ENCODE data around the gene GOSR1. TPM values are rescaled to one million over a fixed set of nuclear protein-coding genes. Genes with fewer than 3 reads are reported as not detected.

Gene GOSR1
- polyA plus RNA-seq, 1 of the 3 experiments (the other 2 are of a cell fraction): 13.7 TPM

DNA sequence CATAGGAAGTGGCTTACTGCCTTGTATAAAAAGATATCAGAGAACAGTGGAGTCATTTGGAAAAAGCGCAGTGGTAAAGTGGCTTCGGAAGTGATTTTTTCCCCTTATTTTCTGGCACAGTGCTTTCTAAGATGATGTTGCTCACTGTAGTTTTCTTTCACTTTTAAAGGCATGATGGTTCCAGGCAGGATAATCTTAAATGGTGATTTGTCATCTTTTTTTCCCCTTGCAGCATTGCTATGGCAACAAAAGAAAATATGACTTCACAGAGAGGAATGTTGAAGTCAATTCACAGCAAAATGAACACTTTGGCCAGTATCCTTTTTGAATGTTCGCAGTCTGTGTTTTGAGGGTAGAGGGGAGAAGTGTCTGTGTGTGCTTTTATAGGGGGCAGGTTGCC is 42.5 kb downstream of the GOSR1 start (continued):
- no peak for TF ChIP-seq ZBTB33 (IDR thresholded peaks at IDR 0.05; ENCODE audit: borderline replicate concordance, low read depth)
- no peak for TF ChIP-seq ELF1 (IDR thresholded peaks at IDR 0.05)
- no peak for TF ChIP-seq EZH2phosphoT487 (IDR thresholded peaks at IDR 0.05; ENCODE audit: borderline replicate concordance, low read depth)
- TF ChIP-seq NRF1 (IDR thresholded peaks at IDR 0.05; ENCODE audit: low read depth, low read length): no peak
- peak; percentile 37; the same call in 1 of the 2 replicates for TF ChIP-seq SIN3A (IDR thresholded peaks at IDR 0.05; ENCODE audit: borderline replicate concordance, low read depth, low read length)
- no peak for TF ChIP-seq USF2 (IDR thresholded peaks at IDR 0.05; ENCODE audit: borderline replicate concordance, low read depth, low read length)
- no peak for TF ChIP-seq TAF1 (IDR thresholded peaks at IDR 0.05; ENCODE audit: borderline replicate concordance, low read depth, low read length)
- TF ChIP-seq POLR2AphosphoS5 (IDR thresholded peaks at IDR 0.05; ENCODE audit: low read depth, low read length): peak; percentile 34; the same call in 1 of the 2 replicates
- TF ChIP-seq FOXM1 (IDR thresholded peaks at IDR 0.05; ENCODE audit: low read depth): peak; percentile 22; the same call in 1 of the 2 replicates
- TF ChIP-seq SMC3 (IDR thresholded peaks at IDR 0.05; ENCODE audit: low read depth, low read length): no peak
- TF ChIP-seq, protein P1, sequence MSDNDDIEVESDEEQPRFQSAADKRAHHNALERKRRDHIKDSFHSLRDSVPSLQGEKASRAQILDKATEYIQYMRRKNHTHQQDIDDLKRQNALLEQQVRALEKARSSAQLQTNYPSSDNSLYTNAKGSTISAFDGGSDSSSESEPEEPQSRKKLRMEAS (IDR thresholded peaks at IDR 0.05; ENCODE audit: low read depth): peak; percentile 34; the same call in 1 of the 2 replicates
- peak; percentile 66 for TF ChIP-seq JUND (IDR thresholded peaks at IDR 0.05)
- no peak for TF ChIP-seq RAD21 (IDR thresholded peaks at IDR 0.05; ENCODE audit: low read length)

DNA sequence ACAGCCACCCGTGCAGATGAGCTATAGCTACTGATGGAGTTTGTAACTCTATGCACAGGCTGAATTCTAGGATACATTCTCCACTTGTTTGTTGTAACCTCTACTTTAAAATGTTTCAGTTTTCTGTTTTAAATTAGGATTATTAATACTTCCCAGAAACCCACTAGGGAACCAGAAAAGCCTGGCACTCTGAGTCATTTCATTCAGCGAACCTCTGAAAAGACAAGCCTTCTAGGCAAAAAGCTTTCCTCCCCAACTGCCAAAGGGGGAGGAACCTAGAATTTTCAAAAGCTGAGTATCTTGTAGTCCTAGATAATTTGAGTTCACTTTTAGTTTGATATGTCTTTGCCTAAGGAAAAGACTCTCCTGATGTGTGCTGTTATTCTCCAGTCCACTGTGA is 43.2 kb downstream of the GOSR1 start:
- DNase-seq: no peak
- peaks cover 11 to 31% of the 10 kb centered on the region in 2 experiments for H3K36me3 ChIP-seq (replicated peaks in 1 of 2; ENCODE audit: control insufficient read depth in 1 of 2, insufficient read depth in 2 of 2, low read length in 1 of 2)
- CTCF ChIA-PET: no interaction called here
- H3K4me3 ChIP-seq (ENCODE audit: low read depth in 2 of 2, low read length in 1 of 2): peak overlapping the region in 1 of 2 experiments; percentile 33; a peak in 1 of 4 replicates
- peaks cover 12 to 20% of the 10 kb centered on the region in 2 experiments for H3K4me1 ChIP-seq (ENCODE audit: control insufficient read depth in 1 of 2, insufficient read depth in 2 of 2, low read depth in 1 of 2, low read length in 1 of 2)
- H3K4me2 ChIP-seq: peak overlapping the region; percentile 76
- H3K27ac ChIP-seq (ENCODE audit: low read depth in 2 of 2, low read length in 1 of 2): peak overlapping the region; percentile 81 to 99
- no peaks in the 10 kb centered on the region for H4K20me1 ChIP-seq (ENCODE audit: insufficient read depth)
- POLR2A ChIA-PET: interaction anchor here (1.1 kb wide), 1 partner anchor 14 kb away, joined by 3 read pairs; no protein-coding TSS in a partner anchor
- peak overlapping the region; percentile 74 for H3K9ac ChIP-seq
- H3K9me2 ChIP-seq: no peaks in the 10 kb centered on the region
- no peak overlapping the region for H2AFZ ChIP-seq (ENCODE audit: low read depth)
- no peaks in the 10 kb centered on the region for H3K27me3 ChIP-seq (ENCODE audit: insufficient read depth)
- H3K9me3 ChIP-seq: no peaks in the 10 kb centered on the region
- WGBS (ENCODE audit: low lambda C conversion rate): 19% methylated on average over 2 of the region's 2 CpGs
- peaks cover 31% of the 10 kb centered on the region for H3F3A ChIP-seq (replicated peaks; ENCODE audit: insufficient read depth)
- H3K79me2 ChIP-seq (ENCODE audit: insufficient read depth): peaks cover 27% of the 10 kb centered on the region
- TF ChIP-seq MXI1 (IDR thresholded peaks at IDR 0.05; ENCODE audit: low read depth, low read length) (no peak), RXRA (IDR thresholded peaks at IDR 0.05; ENCODE audit: borderline replicate concordance, low read depth) (no peak), EP300 (IDR thresholded peaks at IDR 0.05; ENCODE audit: borderline replicate concordance in 1 of 2, low read depth in 1 of 2, low read length in 1 of 2) (peak in 1 of 2 experiments; percentile 32; a peak in 1 of 4 replicates), USF2 (IDR thresholded peaks at IDR 0.05; ENCODE audit: borderline replicate concordance, low read depth, low read length) (no peak), RCOR1 (IDR thresholded peaks at IDR 0.05; ENCODE audit: low read length) (no peak), GATA2 (CRISPR knock-in tag; IDR thresholded peaks at IDR 0.05) (no peak), JUND (IDR thresholded peaks at IDR 0.05) (peak; percentile 68), YY1 (IDR thresholded peaks at IDR 0.05; ENCODE audit: low read depth) (no peak), NFIC (IDR thresholded peaks at IDR 0.05; ENCODE audit: borderline replicate concordance) (no peak), MEF2A (IDR thresholded peaks at IDR 0.05; ENCODE audit: borderline replicate concordance, low read depth) (peak; percentile 48; the same call in 1 of the 2 replicates), TCF12 (IDR thresholded peaks at IDR 0.05) (peak; percentile 79), USF1 (IDR thresholded peaks at IDR 0.05; ENCODE audit: borderline replicate concordance, low read depth) (no peak)
- TF ChIP-seq, protein P2, sequence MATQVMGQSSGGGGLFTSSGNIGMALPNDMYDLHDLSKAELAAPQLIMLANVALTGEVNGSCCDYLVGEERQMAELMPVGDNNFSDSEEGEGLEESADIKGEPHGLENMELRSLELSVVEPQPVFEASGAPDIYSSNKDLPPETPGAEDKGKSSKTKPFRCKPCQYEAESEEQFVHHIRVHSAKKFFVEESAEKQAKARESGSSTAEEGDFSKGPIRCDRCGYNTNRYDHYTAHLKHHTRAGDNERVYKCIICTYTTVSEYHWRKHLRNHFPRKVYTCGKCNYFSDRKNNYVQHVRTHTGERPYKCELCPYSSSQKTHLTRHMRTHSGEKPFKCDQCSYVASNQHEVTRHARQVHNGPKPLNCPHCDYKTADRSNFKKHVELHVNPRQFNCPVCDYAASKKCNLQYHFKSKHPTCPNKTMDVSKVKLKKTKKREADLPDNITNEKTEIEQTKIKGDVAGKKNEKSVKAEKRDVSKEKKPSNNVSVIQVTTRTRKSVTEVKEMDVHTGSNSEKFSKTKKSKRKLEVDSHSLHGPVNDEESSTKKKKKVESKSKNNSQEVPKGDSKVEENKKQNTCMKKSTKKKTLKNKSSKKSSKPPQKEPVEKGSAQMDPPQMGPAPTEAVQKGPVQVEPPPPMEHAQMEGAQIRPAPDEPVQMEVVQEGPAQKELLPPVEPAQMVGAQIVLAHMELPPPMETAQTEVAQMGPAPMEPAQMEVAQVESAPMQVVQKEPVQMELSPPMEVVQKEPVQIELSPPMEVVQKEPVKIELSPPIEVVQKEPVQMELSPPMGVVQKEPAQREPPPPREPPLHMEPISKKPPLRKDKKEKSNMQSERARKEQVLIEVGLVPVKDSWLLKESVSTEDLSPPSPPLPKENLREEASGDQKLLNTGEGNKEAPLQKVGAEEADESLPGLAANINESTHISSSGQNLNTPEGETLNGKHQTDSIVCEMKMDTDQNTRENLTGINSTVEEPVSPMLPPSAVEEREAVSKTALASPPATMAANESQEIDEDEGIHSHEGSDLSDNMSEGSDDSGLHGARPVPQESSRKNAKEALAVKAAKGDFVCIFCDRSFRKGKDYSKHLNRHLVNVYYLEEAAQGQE (IDR thresholded peaks at IDR 0.05; ENCODE audit: low read depth, low read length): no peak
